GM20000 (cell line): ENCODE results near the gene PARVG.

Source experiments
- DNase-seq: peaks from one replicate; pipeline ENCODE4 v3.0.0; 2012; ENCODE audit warnings: low spot score
- TF ChIP-seq, protein P1 (sequence below): IDR thresholded peaks from 2 replicates; pipeline ENCODE4 v1.5.1; 2012; ENCODE audit warnings: mild to moderate bottlenecking, control low read depth; ENCODE audit errors: extremely low read depth, missing control alignments

Gene PARVG

DNA sequence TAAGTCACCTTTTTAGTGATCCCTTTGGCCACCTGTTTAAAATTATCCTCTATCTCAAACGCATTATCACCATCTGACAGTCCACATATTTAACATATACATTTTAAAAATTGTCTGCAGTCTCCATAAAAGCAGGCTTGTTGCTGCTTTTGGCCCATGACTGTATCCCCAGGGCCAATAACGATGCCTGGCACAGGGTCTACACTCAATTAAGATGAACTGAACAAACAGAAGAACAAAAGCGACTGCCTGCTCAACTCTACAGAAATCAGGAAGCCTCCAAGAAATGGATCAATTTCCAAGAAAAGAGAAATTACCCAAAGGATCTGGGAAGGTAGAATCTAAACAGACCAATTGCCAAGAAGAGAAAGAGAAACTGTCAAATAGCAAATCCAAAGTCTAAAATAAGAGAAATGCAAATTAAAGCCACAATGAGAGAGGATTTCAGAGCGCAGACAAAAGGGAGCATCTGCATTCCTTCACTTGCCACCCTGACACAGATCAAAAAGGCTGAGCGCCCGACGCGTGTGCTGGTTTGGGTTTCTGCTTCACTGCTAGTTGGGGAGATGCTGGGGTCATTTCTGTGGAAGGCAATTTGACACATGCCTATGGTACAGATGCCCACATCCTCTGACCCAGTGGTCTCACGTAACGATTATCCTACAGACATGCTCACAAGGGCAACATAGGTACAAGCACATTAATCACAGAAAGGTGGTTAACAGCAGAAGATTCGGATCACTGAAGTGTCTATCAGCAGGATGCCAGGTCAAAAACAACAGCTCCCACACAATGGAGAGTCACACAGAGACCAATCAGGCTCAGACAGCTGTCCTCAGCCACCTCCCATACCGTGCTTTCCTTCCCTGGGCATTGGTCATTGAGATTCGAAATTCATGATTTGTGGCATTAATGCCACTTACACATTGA is 76.1 kb downstream of the PARVG start:
- TF ChIP-seq, protein P1, sequence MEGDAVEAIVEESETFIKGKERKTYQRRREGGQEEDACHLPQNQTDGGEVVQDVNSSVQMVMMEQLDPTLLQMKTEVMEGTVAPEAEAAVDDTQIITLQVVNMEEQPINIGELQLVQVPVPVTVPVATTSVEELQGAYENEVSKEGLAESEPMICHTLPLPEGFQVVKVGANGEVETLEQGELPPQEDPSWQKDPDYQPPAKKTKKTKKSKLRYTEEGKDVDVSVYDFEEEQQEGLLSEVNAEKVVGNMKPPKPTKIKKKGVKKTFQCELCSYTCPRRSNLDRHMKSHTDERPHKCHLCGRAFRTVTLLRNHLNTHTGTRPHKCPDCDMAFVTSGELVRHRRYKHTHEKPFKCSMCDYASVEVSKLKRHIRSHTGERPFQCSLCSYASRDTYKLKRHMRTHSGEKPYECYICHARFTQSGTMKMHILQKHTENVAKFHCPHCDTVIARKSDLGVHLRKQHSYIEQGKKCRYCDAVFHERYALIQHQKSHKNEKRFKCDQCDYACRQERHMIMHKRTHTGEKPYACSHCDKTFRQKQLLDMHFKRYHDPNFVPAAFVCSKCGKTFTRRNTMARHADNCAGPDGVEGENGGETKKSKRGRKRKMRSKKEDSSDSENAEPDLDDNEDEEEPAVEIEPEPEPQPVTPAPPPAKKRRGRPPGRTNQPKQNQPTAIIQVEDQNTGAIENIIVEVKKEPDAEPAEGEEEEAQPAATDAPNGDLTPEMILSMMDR, result no peak
- no peak for DNase-seq
